SW480 (cell line): Measurements from ENCODE around the gene HRAS.
A peak's percentile ranks its signal among the peaks of the same experiment; 100 is the strongest.
"Not testable (repeated sequence)": the region's sequence is repeated elsewhere in the genome, so short reads cannot be mapped to it uniquely, and the experiment has no call there.

Source experiments
- DNase-seq: peaks from one replicate; pipeline ENCODE4 v3.0.0-alpha.2; 2016; ENCODE audit warnings: low spot score

Gene HRAS

DNA sequence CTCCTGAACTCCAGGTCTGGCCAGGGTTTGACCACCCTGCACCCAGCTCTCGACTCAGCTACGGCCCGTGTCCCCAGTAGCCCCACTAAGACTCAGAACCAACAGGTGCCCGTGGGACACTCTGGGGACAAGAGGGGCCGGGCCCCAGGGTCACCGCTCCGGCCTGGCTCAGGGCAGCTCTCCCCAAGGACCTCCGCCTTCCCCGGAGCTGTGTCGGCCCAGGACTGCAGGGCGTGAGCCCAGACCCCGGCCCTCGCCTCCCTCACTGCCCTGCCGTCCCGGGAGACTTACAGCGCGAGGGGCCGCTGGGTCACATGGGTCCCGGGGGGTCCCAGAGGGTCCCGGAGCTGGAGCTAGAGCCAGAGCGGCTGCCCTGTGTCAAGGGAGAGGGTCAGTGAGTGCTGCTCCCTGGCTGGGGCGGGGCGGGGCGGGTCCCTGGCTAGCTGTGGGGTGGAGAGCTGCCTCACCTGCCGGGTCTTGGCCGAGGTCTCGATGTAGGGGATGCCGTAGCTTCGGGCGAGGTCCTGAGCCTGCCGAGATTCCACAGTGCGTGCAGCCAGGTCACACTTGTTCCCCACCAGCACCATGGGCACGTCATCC is 2.3 kb downstream of the HRAS start:
- DNase-seq, result no peak

DNA sequence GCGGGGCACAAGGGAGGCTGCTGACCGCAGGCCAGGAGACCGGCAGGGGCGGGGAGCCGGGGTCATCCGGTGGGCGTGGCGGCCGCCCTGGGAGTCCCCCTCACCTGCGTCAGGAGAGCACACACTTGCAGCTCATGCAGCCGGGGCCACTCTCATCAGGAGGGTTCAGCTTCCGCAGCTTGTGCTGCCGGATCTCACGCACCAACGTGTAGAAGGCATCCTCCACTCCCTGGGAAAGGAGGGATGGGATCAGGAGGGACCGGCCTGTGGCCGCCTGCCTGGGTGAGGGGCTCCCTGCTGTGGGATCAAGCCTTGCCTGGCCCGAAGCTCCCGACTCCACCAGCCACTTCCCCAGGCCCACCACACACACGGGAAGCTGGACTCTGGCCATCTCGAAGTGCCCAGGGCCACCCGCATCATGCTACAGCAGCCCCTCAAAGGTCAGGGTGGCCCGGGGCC is 2.8 kb downstream of the HRAS start:
- peak; percentile 69 for DNase-seq

DNA sequence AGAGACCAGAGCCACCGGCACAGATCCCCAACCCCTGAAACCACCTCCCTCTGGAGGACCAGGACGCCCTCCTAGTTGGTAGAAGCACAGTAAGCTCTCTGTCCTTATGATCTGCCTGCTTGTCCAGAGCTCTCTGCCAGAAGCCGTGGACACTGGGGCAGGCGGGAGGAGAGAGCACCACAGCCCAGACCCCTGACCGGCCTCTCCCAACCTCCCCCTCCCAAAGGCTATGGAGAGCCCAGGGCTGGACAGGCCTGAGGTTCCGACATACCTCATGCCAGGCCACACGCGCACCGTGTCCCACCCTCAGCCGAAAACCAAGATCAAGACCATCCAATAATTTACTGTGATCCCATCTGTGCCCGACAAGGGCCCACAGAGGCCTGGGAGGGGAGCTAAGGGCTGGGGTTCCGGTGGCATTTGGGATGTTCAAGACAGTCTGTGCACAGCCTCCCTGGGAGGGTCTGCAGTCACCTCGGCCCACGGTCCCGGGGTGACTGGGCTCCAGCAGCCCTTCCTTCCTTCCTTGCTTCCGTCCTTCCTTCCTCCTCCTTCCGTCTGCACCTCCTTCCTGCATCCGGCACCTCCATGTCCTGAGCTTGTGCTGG is 3.4 kb downstream of the HRAS start:
- DNase-seq, result no peak

DNA sequence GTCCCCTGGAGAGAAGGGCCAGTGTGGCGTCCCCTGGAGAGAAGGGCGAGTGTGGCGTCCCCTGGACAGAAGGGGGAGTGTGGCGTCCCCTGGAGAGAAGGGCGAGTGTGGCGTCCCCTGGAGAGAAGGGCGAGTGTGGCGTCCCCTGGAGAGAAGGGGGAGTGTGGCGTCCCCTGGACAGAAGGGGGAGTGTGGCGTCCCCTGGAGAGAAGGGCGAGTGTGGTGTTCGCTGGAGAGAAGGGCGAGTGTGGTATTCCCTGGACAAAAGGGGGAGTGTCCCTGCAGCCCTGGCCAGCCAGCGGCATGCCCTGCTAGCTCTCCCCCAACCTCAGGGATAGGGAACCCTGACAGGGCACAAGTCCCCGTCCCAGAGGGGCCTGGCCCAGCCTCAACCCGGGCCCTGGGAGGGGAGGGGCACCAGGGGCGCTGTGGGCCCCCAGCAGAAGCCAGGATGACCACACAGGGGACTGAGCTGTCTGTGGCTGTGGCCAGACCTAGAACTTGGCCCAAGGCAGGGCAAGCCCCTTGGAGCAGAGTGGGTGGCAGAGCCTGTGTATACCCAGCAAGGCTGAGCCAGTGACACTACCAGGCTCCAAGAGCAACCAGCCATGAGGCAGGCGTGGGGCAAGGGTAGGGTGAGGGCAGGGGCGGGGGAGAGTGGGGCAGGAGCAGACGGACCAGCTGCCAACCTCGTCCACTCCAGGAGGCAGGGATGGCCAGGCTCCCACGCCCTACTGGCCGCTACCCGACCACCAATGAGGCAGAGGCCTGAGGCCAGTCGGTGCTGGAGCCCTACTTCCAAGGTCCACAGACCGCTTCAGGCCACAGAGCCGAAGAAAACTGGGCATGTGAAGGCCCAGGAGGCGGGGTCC is 4.2 kb downstream of the HRAS start:
- no peak for DNase-seq

DNA sequence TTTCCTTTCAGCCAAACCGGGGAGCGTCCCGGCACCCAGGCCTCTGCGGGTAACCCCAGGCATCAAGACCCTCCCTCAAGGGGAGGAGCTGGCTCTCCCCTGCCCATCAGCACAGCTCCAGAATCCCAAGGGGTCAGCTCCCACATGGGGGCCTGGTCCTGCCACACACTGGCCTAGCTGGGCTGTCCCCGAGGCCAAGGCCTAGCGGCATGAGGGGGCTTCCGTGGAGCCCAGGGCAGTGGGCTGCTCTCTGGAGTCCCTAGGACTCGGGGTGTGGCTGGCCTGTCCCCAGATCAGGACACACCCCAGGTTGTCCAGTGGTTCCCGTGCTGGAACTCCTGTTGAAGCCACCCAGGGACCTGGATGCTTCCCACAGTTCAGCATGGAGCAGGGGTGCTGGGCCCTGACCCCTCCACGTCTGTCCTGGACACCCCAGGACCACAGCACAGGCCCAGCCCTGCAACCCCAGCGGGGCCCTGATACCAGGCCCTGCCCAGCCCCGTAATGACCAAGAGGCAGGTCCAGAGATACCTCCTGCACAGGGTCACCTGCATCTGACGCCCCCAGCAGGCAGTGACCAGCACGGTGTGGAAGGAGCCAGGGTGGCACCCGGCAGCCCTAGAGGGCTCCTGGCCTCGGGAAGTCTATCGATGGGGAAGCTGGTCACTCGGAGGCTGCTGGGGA is 5.5 kb downstream of the HRAS start:
- no peak for DNase-seq

DNA sequence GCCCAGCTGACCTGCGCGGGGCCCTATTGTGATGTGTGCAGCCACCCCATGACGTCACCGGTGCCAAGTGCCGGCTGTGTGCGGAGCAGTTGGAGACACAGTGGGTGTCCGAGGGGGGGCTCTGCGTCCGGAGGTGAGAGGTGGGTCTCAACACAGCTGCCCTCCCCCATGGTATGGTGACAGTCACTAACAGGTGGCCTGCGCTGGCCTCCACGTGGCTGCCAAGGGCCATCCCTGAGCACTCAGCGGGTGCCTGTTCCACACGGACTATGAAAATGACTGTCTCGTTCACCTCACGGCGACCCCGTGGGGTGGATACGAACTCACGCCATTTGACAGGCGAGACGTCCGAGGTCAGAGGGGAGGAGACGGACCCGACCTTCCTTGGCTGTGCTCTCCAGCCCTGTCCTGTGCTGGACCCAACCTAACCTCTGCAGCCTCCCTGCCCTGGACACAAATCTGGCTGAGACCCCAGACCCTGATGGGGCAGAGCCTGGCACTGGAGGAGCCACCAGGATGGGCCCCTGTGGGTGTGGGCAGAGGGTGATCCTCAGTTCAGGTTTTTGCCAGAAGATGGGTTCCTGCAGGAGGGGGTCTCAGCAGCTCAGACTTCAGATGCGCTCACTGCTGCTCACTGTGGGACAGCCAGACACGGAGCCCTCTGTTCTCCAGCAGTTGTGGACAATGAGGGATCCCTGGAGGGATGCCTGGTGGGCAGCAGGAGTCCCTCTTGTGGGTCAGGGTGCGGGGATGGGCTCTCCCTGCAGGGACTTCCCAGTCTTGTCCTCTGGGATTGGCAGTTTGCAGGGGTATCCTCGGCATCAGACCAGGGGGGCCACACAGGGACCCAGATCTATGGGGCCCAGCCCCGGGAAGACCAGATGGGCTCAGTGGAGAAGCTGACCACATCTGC is 6.3 kb downstream of the HRAS start:
- no peak for DNase-seq

DNA sequence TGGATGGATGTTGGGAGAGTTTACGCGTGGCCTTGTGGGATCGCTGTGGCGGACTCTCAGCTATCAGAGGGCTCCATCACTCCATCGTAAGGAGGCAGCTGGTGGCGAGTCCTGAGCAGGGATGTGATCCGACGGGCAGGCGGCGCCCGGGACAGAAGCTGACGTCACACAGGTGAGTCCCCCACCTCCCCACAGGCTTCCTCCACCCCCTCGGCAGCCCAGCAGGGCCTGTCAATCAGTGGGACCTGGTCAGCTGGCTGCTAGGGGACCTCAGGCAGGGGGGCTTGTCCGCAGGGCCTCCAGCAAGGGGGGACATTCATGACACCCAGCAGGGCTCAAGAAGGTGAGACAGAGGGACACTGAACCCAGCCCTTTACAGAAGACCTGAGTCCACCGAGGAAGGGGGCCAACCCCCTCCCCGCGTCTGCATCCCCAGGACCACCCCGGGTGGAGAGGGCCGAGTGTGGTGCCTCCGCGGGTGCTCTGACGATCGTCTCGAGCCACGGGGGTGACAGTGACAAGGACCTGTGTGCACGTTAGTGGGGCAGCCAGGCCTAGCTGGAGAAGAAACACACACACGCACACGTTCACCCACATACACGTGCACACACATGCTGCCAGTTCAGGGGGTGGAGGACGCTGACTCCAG is 7.1 kb downstream of the HRAS start:
- DNase-seq, result no peak

DNA sequence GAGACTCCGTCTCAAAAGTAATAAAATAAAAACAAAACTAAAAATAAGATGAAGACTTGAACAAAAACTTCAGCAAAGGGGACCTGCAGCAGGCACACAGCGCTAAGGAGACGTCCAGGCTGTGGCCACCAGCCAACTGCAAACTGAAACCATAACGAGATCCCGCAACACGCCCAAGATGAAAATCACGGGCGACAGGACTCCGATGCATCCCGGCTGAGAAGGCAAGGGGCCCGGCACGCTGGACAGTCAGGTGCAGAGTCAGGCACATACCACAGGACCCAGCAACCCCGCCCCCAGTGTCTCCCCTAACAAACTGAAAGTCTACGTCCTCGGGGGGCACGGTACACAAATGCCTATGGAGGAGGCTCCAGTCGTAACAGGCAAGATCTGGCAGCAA is 9.2 kb downstream of the HRAS start:
- DNase-seq, result no peak

DNA sequence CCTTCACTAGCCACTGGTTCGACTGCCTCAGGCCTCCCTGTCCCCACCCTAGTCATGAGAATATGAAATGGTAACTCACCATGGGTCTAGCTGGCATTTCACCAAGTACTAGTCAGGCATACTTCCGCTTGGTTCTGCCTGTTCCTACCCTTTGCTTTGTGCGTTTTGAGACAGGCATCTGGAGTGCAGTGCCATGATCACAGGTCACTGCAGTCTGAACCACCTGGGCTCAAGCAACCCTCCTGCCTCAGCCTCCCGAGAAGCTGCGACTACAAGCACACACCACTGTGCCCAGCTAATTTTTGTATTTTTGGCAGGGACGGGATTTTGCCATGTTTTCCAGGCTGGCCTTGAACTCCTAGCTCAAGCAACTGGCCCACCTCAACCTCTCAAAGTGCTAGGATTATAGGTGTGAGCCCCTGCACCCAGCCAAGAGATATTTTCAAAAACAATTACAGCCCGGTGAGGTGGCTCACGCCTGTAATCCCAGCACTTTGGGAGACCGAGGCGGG is 14.1 kb downstream of the HRAS start:
- no peak for DNase-seq

DNA sequence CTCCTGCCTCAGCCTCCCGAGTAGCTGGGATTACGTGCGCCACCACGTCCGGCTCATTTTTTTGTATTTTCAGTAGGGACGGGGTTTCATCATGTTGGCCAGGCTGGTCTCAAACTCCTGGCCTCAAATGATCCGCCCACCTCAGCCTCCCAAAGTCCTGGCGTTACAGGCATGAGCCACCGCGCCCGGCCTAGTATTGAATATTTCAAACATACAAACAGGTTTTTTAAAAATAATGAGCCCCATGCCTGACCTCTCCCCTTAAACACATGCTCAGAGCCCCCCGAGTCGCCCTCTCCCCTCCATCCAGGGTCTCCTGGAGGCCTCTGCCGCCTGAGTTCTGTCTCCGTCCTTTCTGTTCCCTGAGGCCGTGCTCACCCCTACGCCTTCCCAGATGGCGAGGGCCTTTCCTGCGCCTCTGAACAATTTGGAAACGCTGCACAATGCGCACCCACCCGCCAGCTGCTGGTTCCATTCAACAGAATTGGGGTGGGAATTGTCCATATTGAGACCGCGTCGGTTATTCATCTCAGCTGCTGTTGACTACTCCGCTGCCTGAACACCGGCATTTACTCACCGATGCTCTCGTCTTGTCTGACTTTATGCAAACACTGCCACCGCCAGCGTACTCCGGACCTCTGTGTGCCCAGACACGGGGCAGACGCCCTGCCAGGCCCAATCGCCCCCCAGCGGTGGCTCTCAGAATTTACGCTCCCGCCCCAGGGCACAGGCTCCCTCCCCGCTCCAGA is 14.8 kb downstream of the HRAS start:
- no peak for DNase-seq

DNA sequence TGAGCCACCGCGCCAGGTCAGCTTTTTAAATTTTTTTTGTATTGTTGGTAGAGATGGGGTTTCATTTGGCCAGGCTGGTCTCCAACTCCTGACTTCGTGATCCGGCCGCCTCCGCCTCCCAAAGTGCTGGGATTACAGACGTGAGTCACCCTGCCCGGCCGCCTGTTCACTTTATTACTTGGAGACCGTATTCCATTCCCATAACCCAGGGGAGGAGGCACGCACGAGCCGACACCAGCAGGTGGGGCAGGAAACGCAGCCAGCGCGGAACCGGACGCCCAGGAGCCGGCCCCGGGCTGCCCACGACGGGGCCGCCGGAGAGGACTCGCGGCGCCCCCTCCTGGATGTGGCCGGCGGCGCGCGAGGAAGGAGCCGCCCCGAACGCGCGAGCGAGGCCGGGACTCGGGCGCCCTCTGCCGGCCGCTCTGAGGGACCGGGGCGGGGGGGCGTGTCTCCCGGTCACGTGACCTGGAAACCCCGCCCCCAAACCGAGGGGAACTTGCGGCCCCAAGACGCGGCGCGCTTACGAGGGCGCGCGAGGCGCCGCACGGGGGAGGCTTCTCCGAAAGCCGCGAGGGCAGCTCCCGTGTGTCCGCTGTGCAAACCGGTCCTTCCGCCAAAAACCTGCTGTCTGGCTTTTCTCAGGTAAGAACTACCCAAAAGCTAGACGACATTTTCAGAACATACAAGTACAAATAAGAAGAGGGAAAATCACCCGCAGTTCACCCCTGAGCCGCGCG is 16.7 kb downstream of the HRAS start:
- DNase-seq, result peak; percentile 93

DNA sequence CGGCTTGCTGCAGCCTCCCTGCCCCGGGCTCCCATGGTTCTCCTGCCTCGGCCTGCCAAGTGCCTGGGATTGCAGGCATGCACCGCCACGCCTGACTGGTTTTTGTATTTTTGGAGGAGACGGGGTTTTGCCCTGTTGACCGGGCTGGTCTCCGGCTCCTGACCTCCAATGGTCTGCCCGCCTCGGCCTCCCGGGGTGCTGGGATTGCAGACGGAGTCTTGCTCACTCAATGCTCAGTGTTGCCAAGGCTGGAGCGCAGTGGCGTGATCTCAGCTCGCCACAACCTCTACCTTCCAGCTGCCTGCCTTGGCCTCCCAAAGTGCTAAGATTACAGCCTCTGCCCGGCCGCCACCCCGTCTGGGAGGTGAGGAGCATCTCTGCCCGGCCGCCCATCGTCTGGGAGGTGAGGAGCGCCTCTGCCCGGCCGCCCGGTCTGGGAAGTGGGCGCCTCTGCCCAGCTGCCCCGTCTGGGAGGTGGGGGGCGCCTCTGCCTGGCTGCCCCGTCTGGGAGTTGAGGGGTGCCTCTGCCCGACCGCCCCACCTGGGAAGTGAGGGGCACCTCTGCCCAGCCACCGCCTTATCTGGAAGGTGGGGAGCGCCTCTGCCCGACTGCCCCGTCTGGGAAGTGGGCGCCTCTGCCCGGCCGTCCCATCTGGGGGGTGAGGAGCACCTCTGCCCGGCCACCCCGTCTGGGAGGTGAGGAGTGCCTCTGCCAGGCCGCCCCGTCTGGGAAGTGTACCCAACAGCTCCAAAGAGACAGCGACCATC is 18.3 kb downstream of the HRAS start:
- not testable (repeated sequence) for DNase-seq

DNA sequence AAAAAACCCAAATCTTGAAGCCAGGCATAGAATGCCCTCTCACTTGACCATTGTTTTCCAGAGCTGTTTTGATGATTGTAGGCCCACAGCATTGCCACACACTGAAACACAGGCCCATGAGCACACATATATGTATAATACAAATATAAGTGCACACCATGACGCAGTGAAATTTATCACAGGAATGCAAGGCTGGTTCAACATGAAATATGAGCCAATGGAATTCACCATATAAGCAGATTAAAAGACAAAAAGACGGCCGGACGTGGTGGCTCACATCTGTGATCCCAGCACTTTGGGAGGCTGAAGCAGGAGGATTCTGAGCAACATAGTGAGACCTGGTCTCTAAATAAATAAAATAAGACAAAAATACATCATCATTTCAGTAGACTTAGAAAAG is 19.0 kb downstream of the HRAS start:
- DNase-seq, result no peak

DNA sequence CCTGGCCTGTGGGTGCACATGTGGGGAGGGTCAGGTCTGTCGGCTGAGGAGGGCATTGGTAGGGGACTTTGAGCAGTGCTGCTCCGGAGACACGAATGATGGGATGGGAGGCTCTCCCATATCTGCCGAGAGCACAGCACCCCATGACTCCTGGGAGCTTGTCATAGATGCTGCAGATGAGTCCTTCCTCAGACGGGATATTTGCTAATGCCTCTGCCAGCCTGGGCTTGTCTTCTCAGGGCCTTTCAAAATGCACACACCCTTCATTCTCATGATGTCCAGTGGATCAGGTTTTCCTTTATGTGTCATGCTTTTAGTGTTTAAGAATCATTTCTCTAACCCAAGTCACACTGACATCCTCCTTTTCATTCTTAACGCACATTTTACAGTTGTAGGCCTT is 20.2 kb downstream of the HRAS start:
- DNase-seq, result no peak

DNA sequence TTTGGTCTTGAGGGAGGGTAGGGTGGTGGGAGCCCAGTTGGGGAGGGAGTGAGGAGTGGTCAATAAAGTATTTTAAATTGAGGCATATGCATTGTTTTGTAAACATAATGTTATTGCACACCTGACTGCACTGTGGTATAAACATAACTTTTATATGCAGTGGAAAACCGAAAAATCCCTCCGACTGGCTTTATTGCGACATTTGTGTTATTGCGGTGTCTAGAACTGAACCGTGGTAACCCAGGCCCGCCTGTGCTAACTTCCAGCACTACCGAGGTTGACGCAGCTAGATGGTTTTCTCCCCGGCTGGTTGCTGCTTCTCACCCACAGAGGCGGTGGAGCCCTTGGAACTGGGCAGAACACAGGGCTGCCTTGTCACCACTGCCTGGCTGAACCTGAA is 20.8 kb downstream of the HRAS start:
- DNase-seq, result no peak

DNA sequence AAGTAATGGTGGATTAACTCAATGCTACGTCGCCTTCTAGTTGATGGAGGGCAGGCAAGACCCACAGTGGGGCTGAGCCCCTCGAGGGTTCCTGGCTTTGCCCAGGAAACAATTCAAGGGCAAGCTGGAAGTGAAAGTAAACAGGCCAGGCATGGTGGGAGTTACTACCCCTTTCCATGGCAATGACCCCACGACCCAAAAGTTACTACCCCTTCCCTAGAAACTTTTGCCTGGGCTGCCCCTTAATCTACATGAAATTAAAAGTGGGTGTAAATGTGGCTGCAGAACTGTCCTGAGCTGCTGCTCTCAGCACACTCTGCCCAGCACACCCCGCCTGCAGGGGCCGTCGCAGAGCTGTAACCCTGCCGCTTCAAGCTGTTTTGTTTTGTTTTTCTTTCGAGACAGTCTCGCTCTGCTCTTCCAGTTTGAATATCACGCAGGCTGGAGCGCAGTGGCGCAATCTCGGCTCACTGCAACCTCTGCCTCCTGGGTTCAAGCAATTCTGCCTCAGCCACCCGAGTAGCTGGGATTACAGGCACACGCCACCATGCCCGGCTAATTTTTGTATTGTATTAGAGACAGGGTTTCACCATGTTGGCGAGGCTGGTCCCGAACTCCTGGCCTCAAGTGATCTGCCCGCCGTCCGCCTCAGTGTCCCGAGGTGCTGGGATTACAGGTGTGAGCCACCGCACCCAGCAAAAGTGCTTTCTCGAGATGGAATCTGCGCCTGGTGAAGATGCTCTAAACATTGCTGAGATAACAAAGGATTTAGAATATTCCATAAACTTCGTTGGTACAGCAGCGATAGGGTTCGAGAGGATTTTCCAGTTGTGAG is 22.4 kb downstream of the HRAS start:
- DNase-seq, result no peak

DNA sequence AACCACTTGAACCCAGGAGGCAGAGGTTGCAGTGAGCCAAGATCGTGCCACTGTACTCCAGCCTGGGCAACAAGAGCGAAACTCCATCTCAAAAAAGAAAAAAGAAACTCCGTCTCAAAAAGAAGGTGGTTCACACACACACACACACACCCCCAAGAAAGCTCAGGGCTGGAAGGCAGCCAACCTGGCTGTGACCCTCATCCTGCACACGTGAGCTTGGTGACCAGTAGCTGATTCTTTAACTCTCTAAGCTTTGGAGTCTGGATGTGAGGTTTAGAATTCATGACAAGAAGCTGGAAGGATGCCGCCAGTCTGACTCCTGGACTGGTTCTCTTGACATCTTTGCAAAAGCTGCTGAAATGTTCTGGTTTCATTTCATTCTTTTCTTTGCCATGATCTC is 26.4 kb downstream of the HRAS start:
- DNase-seq, result no peak
